Glutamatergic neuron (in vitro differentiated cells): ENCODE data around the gene RALGPS1. TPM values are rescaled to one million over a fixed set of nuclear protein-coding genes. Genes with fewer than 3 reads are reported as not detected.

Experiments used
- DNase-seq: peaks from one replicate; pipeline ENCODE4 v3.0.0; 2022
- H3K27ac Mint-ChIP-seq: one replicate; pipeline ENCODE4 v1.8.0; 2020; ENCODE audit warnings: mild to moderate bottlenecking, mixed read lengths, inconsistent platforms; ENCODE audit not compliant: unreplicated experiment
- H3K27me3 Mint-ChIP-seq: one replicate; pipeline ENCODE4 v1.8.0; 2020; ENCODE audit warnings: mild to moderate bottlenecking, moderate library complexity, mixed read lengths, inconsistent platforms; ENCODE audit not compliant: unreplicated experiment
- H3K36me3 Mint-ChIP-seq: one replicate; pipeline ENCODE4 v1.8.0; 2020; ENCODE audit warnings: mild to moderate bottlenecking, mixed read lengths, inconsistent platforms; ENCODE audit not compliant: unreplicated experiment
- H3K4me1 Mint-ChIP-seq: one replicate; pipeline ENCODE4 v1.8.0; 2020; ENCODE audit warnings: mild to moderate bottlenecking, low read depth, mixed read lengths, inconsistent platforms; ENCODE audit not compliant: unreplicated experiment
- H3K4me3 Mint-ChIP-seq: one replicate; pipeline ENCODE4 v1.8.0; 2020; ENCODE audit warnings: mild to moderate bottlenecking, mixed read lengths, inconsistent platforms; ENCODE audit not compliant: unreplicated experiment
- H3K9me3 Mint-ChIP-seq: one replicate; pipeline ENCODE4 v1.8.0; 2020; ENCODE audit warnings: mild to moderate bottlenecking, moderate library complexity, mixed read lengths, inconsistent platforms; ENCODE audit not compliant: unreplicated experiment
- CTCF ChIP-seq: fragments of 200-600 bp; sonication (generic); IDR thresholded peaks from one replicate; pipeline ENCODE4 v1.5.0; 2021; ENCODE audit not compliant: partially characterized antibody, unreplicated experiment
- total RNA-seq: library from RNA; stranded (reverse); fragmentation: NEBNext Ultra II Directional; extraction: Animal tissue kit (Norgen Biotek cat#: 25700); gene quantifications from one replicate; pipeline ENCODE4 v1.2.1, GENCODE V29; 2021; ENCODE audit not compliant: unreplicated experiment

The RALGPS1 gene
- total RNA-seq, 1 donor from 2014 or later, result 23.8 TPM

- H3K9me3 Mint-ChIP-seq, result peaks cover 13% of the 10 kb centered on the region
- H3K27ac Mint-ChIP-seq, result peak overlapping the region; percentile 91
- H3K27me3 Mint-ChIP-seq, result peaks cover 14% of the 10 kb centered on the region
- peak overlapping the region; percentile 32 for H3K4me3 Mint-ChIP-seq
- TF ChIP-seq CTCF, result no peak
- peaks cover 4% of the 10 kb centered on the region for H3K36me3 Mint-ChIP-seq
- DNase-seq, result peak; percentile 42
- H3K4me1 Mint-ChIP-seq, result peaks cover 62% of the 10 kb centered on the region
These were observed 219.2 kb downstream of the RALGPS1 start for GRCh38 chr9:127133739-127134167.

- Mint-ChIP-seq H3K36me3 (peaks cover 4% of the 10 kb centered on the region), H3K4me1 (peaks cover 54% of the 10 kb centered on the region), H3K27me3 (peaks cover 14% of the 10 kb centered on the region), H3K4me3 (no peak overlapping the region), H3K27ac (peak overlapping the region; percentile 56), H3K9me3 (peaks cover 18% of the 10 kb centered on the region)
- TF ChIP-seq CTCF, result no peak
- no peak for DNase-seq
These were observed 220.6 kb downstream of the RALGPS1 start for GRCh38 chr9:127135056-127135745.

- peaks cover 49% of the 10 kb centered on the region for H3K4me1 Mint-ChIP-seq
- no peak for DNase-seq
- peaks cover 6% of the 10 kb centered on the region for H3K27me3 Mint-ChIP-seq
- no peak for TF ChIP-seq CTCF
- H3K4me3 Mint-ChIP-seq, result no peak overlapping the region
- H3K27ac Mint-ChIP-seq, result peak overlapping the region; percentile 65
- peaks cover 9% of the 10 kb centered on the region for H3K9me3 Mint-ChIP-seq
- peaks cover 4% of the 10 kb centered on the region for H3K36me3 Mint-ChIP-seq
These were observed 221.7 kb downstream of the RALGPS1 start for GRCh38 chr9:127136081-127136879.

GRCh38 chr9:127136880-127137639, 222.5 kb downstream of the RALGPS1 start:
- peaks cover 4% of the 10 kb centered on the region for H3K27me3 Mint-ChIP-seq
- DNase-seq, result no peak
- H3K4me1 Mint-ChIP-seq, result peaks cover 41% of the 10 kb centered on the region
- H3K4me3 Mint-ChIP-seq, result no peak overlapping the region
- TF ChIP-seq CTCF, result no peak
- H3K9me3 Mint-ChIP-seq, result peaks cover 7% of the 10 kb centered on the region
- peaks cover 4% of the 10 kb centered on the region for H3K36me3 Mint-ChIP-seq
- H3K27ac Mint-ChIP-seq, result peak overlapping the region; percentile 65
